GM19438 (cell line): ENCODE results near the gene GRIK4.

Experiments
- ATAC-seq: cut with Tn5 transposase; IDR thresholded peaks from one replicate; pipeline ENCODE4 v1.9.1; 2021; ENCODE audit warnings: low read depth; ENCODE audit not compliant: unreplicated experiment

The GRIK4 gene

GRCh38 chr11:120626791-120627190 is 115.2 kb downstream of the GRIK4 start:
- ATAC-seq: no peak

- ATAC-seq: no peak
These were observed 116.0 kb downstream of the GRIK4 start for GRCh38 chr11:120627327-120628163.

GRCh38 chr11:120629407-120630080 is 118.0 kb downstream of the GRIK4 start:
- ATAC-seq: no peak

GRCh38 chr11:120630122-120630521 is 118.6 kb downstream of the GRIK4 start:
- no peak for ATAC-seq

- no peak for ATAC-seq
These were observed 121.0 kb downstream of the GRIK4 start for GRCh38 chr11:120632579-120632978.

GRCh38 chr11:120633616-120634393 is 122.3 kb downstream of the GRIK4 start:
- no peak for ATAC-seq

GRCh38 chr11:120634706-120635105 is 123.2 kb downstream of the GRIK4 start:
- ATAC-seq: no peak

GRCh38 chr11:120635136-120635810 is 123.7 kb downstream of the GRIK4 start:
- ATAC-seq: no peak

- no peak for ATAC-seq
These were observed 125.6 kb downstream of the GRIK4 start for GRCh38 chr11:120637131-120637530.

GRCh38 chr11:120642196-120642894 is 130.8 kb downstream of the GRIK4 start:
- ATAC-seq: no peak

- ATAC-seq: no peak
These were observed 131.7 kb downstream of the GRIK4 start for GRCh38 chr11:120643284-120643683.

- no peak for ATAC-seq
These were observed 134.1 kb downstream of the GRIK4 start for GRCh38 chr11:120645639-120646038.

- ATAC-seq: no peak
These were observed 134.7 kb downstream of the GRIK4 start for GRCh38 chr11:120646206-120646605.

- ATAC-seq: no peak
These were observed 136.1 kb downstream of the GRIK4 start for GRCh38 chr11:120647681-120648080.

- ATAC-seq: no peak
These were observed 137.2 kb downstream of the GRIK4 start for GRCh38 chr11:120648771-120649170.

GRCh38 chr11:120649316-120649715 is 137.8 kb downstream of the GRIK4 start:
- ATAC-seq: no peak

- ATAC-seq: no peak
These were observed 139.8 kb downstream of the GRIK4 start for GRCh38 chr11:120651396-120651795.

- ATAC-seq: no peak
These were observed 140.3 kb downstream of the GRIK4 start for GRCh38 chr11:120651836-120652235.

- ATAC-seq: no peak
These were observed 141.3 kb downstream of the GRIK4 start for GRCh38 chr11:120652705-120653335.

- ATAC-seq: no peak
These were observed 144.0 kb downstream of the GRIK4 start for GRCh38 chr11:120655589-120655988.
